Breast epithelium (tissue), 3 donors: Measurements from ENCODE around the gene SLAMF9.

ENCODE experiments used
- CTCF ChIP-seq, 3 donors: fragments of 450-650 bp; IDR thresholded peaks; one replicate each; pipeline ENCODE4 v1.5.1; 2016 to 2017; ENCODE audit warnings: antibody characterized with exemption in 3 of 3, mild to moderate bottlenecking in 3 of 3, moderate library complexity in 3 of 3
- POLR2A ChIP-seq: fragments of 450-650 bp; IDR thresholded peaks from one replicate; pipeline ENCODE4 v1.6.1; 2016; ENCODE audit warnings: antibody characterized with exemption, mild to moderate bottlenecking, moderate library complexity

- TF ChIP-seq CTCF (IDR thresholded peaks at IDR 0.05) (no peak), POLR2A (no peak)
Measured at GRCh38 chr1:159941591-159942560, 12.2 kb downstream of the SLAMF9 start.
